SK-N-MC (cell line): Measurements from ENCODE around the gene CLIC5.

Source experiments
- DNase-seq: peaks from one replicate; pipeline ENCODE4 v3.0.0-alpha.2; 2011; ENCODE audit warnings: low read depth, low spot score
- H3K27ac ChIP-seq: fragments of 200-600 bp; sonication (generic); 2 replicates; pipeline ENCODE4 v1.5.1; 2016; ENCODE audit warnings: mixed run types
- H3K36me3 ChIP-seq: fragments of 200-600 bp; sonication (generic); 2 replicates; pipeline ENCODE4 v1.6.1; 2017; ENCODE audit warnings: antibody characterized with exemption, low read length, mixed read lengths; ENCODE audit not compliant: insufficient read depth
- H3K4me3 ChIP-seq: fragments of 200-600 bp; sonication (generic); 2 replicates; pipeline ENCODE4 v1.5.1; 2016
- H3K9ac ChIP-seq: fragments of 200-600 bp; sonication (generic); 2 replicates; pipeline ENCODE4 v1.8.0; 2017; ENCODE audit warnings: mixed run types, mixed read lengths; ENCODE audit not compliant: insufficient read length
- H3K9me3 ChIP-seq: fragments of 200-600 bp; sonication (generic); 2 replicates; pipeline ENCODE4 v1.6.1; 2017; ENCODE audit warnings: low read depth, mild to moderate bottlenecking, antibody characterized with exemption, low read length, moderate library complexity, mixed read lengths
- EZH2 ChIP-seq: fragments of 200-600 bp; sonication (generic); IDR thresholded peaks from one replicate; pipeline ENCODE4 v1.6.1; 2017; ENCODE audit warnings: antibody characterized with exemption
- FOXP2 ChIP-seq: optimal IDR thresholded peaks from 2 replicates; pipeline ENCODE3; 2011; ENCODE audit warnings: mild to moderate bottlenecking, moderate library complexity; ENCODE audit not compliant: insufficient read depth; ENCODE audit errors: extremely low read length, control extremely low read depth
- POLR2AphosphoS5 ChIP-seq: IDR thresholded peaks from 2 replicates; pipeline ENCODE4 v1.6.1; 2012; ENCODE audit warnings: mild to moderate bottlenecking, low read depth, low read length, borderline replicate concordance

Gene CLIC5

DNA sequence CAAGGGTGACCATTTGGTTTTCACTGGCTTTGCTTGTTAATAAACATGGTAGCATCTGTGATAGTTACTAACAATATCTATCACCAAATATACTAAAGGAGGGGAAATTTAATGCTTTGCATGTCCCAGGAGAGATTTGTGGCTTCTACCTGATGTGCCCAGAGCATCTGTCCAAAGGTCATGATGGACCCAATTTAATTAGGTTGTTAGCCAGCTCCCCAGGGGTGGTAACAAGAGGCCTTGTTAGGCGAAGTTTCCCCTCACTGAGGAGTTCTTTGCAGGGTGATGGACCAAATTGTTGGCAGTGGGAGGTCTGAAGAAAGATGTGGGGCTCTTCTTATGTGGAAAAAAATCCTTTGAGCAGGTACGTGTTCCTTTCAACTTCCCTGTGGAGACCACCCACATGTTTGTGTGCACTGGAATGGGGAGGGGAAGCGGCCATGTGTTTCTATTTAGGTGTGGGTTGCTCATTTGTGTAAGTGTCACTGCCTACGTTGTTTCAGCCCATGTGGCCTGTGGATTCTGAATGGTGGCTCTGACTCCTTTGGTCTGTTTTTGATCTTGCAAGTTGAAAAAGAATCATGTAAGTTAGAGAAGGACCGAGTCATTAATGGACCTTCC lies 137.6 kb downstream of the CLIC5 start:
- Histone ChIP-seq H3K9ac (no peak overlapping the region), H3K27ac (no peak overlapping the region), H3K36me3 (no peaks in the 10 kb centered on the region), H3K4me3 (no peak overlapping the region), H3K9me3 (no peaks in the 10 kb centered on the region)
- no peak for DNase-seq
- TF ChIP-seq POLR2AphosphoS5, result no peak
- TF ChIP-seq FOXP2, result no peak
- no peak for TF ChIP-seq EZH2

DNA sequence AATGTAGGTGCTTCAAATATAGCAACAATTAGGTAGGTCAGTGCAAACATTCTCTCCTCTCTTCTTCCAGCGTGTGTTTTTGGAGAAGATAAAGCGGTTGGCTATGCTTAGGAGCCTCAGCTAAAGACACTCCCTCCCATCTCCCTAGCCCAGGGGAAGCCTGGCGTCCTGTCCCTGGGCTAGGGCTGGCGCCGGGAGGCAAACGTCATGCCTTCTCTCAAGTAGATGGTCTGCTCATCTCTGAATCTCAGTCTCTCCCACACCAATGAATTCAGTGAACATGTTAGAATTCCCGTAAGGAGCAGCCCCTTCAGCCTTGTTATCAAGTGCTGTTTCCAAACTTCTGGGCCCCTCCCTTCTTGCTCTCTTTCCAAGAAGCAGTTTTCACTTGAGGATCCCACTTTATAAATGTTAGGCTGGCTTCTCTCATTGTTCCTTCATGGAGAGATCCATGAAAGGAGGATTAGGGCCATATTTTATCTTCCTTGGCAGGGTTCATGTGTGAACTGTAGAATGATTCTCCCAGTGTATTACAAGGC lies 142.8 kb downstream of the CLIC5 start:
- Histone ChIP-seq H3K9me3 (no peaks in the 10 kb centered on the region), H3K36me3 (no peaks in the 10 kb centered on the region), H3K4me3 (no peak overlapping the region), H3K27ac (no peak overlapping the region), H3K9ac (no peak overlapping the region)
- no peak for TF ChIP-seq FOXP2
- TF ChIP-seq POLR2AphosphoS5, result no peak
- TF ChIP-seq EZH2, result no peak
- no peak for DNase-seq

DNA sequence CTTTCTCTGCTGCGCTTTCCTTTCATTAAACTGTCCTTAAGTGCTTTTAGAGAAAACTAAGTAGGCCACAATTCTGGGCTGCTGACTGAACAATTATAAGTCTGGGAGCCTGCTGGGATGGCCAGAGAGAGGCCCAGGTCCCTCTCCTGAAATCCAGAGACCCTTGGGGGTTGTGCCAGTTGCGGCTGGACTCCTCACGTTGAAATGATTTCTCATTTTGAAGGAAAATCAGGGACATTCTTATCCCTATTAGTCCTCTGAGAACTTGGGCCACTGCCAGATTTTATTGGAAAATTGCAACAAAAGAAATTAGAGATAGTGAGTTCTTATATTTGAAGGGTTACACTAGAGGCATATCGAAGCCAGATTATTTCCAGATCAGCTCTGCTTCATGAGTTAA lies 145.1 kb downstream of the CLIC5 start:
- H3K9me3 ChIP-seq, result no peaks in the 10 kb centered on the region
- no peak overlapping the region for H3K4me3 ChIP-seq
- DNase-seq, result no peak
- TF ChIP-seq EZH2 (no peak), POLR2AphosphoS5 (no peak), FOXP2 (no peak)
- no peak overlapping the region for H3K9ac ChIP-seq
- H3K27ac ChIP-seq, result no peak overlapping the region
- H3K36me3 ChIP-seq, result no peaks in the 10 kb centered on the region

GRCh38 chr6:45864651-45865050 lies 151.0 kb downstream of the CLIC5 start:
- no peak overlapping the region for H3K27ac ChIP-seq
- H3K9me3 ChIP-seq, result no peaks in the 10 kb centered on the region
- no peak overlapping the region for H3K4me3 ChIP-seq
- no peaks in the 10 kb centered on the region for H3K36me3 ChIP-seq
- DNase-seq, result no peak
- TF ChIP-seq FOXP2 (no peak), POLR2AphosphoS5 (no peak), EZH2 (no peak)
- no peak overlapping the region for H3K9ac ChIP-seq

GRCh38 chr6:45858691-45859090 lies 157.0 kb downstream of the CLIC5 start:
- Histone ChIP-seq H3K9me3 (no peaks in the 10 kb centered on the region), H3K36me3 (no peaks in the 10 kb centered on the region), H3K9ac (no peak overlapping the region), H3K27ac (no peak overlapping the region), H3K4me3 (no peak overlapping the region)
- DNase-seq, result no peak
- TF ChIP-seq FOXP2 (no peak), EZH2 (no peak), POLR2AphosphoS5 (no peak)

DNA sequence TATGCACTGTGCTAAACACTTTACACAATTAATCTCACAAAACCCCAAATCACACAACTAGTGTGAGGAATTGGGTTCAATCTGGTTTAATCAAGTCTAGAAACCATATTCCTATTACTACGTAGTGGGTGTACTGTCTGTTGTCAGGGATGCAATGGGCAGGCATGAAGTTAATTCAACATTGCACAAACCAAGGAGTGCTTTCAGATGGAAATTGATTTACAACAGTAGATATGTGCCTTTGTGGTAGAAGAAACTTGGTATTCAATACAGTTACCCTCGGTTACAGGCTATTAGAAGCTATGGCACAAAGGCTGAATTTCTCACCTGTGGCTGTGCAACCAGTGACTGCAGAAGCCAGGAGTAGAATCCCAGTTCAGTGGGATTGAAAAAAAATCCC lies 157.8 kb downstream of the CLIC5 start:
- Histone ChIP-seq H3K36me3 (no peaks in the 10 kb centered on the region), H3K4me3 (no peak overlapping the region), H3K27ac (no peak overlapping the region), H3K9ac (no peak overlapping the region), H3K9me3 (no peaks in the 10 kb centered on the region)
- no peak for DNase-seq
- TF ChIP-seq EZH2, result no peak
- no peak for TF ChIP-seq POLR2AphosphoS5
- TF ChIP-seq FOXP2, result no peak

DNA sequence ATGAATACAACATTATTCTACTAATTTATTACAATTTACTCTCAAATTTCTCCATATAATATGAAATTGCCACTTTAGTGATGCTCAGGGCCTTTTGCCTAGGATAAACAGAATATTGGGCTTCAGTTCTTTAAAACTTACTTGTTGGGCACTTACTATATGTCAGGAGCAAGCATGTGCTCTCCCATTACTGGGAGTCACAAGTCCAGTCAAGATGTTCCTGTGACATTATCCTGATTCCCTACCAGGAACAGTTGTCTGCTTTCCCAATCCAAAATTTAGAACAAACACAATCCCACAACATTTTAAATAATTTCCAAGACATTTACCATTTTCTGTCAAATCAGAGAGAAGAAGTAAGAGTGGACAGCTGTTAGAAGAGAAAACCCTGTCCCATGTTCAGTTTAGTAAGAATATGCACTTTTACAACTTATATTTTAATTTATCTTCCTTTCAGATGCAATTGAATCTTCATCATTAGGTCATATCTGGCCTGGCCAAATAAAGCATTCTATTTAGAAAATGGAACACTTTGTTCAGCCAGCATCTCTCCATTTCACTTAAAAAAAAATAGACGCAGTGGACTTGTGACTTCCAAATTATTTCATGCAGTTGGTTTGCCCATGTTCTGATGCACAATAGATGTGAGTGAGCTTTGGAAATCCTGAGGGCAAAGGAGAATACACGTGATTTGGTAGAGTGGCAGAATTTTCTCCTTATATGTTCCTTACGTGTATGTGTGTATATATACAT lies 159.8 kb downstream of the CLIC5 start:
- no peak overlapping the region for H3K27ac ChIP-seq
- TF ChIP-seq FOXP2 (no peak), EZH2 (no peak), POLR2AphosphoS5 (no peak)
- no peaks in the 10 kb centered on the region for H3K36me3 ChIP-seq
- H3K4me3 ChIP-seq, result no peak overlapping the region
- no peak for DNase-seq
- H3K9me3 ChIP-seq, result no peaks in the 10 kb centered on the region
- H3K9ac ChIP-seq, result no peak overlapping the region

DNA sequence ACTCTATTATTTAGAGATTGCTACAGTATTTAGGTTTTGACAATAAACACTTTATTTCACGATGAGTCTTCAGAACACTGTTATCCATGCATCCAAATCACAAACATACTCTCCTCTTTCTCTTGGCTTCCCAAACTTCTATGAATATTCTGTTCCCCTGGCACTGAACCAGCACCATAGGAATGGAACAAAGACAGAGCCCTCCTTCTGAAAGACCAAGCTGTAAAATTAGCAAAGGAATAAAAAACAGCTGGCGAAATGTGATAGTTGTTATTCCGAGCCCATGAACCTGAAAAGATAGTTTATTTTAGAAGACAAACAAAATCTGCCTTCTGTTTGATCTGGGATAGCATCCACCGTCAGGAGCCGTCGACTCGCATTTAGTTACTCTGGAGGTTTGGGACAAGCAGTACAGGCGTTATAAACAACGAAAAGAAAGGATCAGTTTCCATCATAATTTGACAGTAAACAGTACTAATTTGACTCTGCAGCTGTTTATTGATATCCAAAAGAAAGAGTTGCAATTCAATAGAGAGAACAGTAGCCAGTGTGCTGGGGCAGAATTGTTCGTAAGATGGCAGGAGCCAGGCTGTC lies 161.4 kb downstream of the CLIC5 start:
- Histone ChIP-seq H3K27ac (no peak overlapping the region), H3K9ac (no peak overlapping the region), H3K36me3 (no peaks in the 10 kb centered on the region), H3K9me3 (no peaks in the 10 kb centered on the region), H3K4me3 (no peak overlapping the region; the same call in 1 of the 2 replicates)
- DNase-seq, result no peak
- TF ChIP-seq EZH2, result no peak
- TF ChIP-seq FOXP2, result no peak
- TF ChIP-seq POLR2AphosphoS5, result no peak
